Activated naive CD8-positive, alpha-beta T cell (primary cell): ENCODE results near the gene FOXP3.

Source experiments
- H3K27ac Mint-ChIP-seq: one replicate; pipeline ENCODE4 v1.8.0; 2021; ENCODE audit warnings: mixed read lengths
- H3K27me3 Mint-ChIP-seq: one replicate; pipeline ENCODE4 v1.8.0; 2021; ENCODE audit warnings: mixed read lengths
- H3K36me3 Mint-ChIP-seq: one replicate; pipeline ENCODE4 v1.8.0; 2021; ENCODE audit warnings: mixed read lengths
- H3K4me1 Mint-ChIP-seq: one replicate; pipeline ENCODE4 v1.8.0; 2021; ENCODE audit warnings: low read depth, mixed read lengths
- H3K4me3 Mint-ChIP-seq: one replicate; pipeline ENCODE4 v1.8.0; 2021; ENCODE audit warnings: mild to moderate bottlenecking, mixed read lengths
- H3K9me3 Mint-ChIP-seq: one replicate; pipeline ENCODE4 v1.8.0; 2021; ENCODE audit warnings: low read depth, mixed read lengths

FOXP3 gene

DNA sequence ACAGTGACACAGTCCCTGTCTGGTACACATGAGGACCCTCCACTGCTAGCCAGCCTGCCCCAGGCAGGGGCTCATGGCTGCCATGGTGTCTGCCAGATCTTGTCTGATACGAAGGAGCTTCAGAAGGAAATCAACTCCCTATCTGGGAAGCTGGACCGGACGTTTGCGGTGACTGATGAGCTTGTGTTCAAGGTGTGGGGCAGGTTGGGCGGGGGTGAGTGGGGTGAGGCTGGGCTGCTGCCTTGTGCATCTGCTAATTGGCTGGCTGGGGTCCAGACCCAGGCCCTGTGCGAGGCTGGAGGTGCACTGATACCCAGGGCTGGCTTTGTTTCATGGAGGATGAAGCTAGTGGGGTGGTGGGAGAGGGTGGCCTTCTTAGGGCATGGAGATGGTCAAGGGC lies 15.4 kb downstream of the FOXP3 start:
- Mint-ChIP-seq H3K4me1 (peaks cover 5% of the 10 kb centered on the region), H3K27me3 (no peaks in the 10 kb centered on the region), H3K4me3 (no peak overlapping the region), H3K36me3 (peaks cover under 1% of the 10 kb centered on the region), H3K27ac (no peak overlapping the region), H3K9me3 (no peaks in the 10 kb centered on the region)

DNA sequence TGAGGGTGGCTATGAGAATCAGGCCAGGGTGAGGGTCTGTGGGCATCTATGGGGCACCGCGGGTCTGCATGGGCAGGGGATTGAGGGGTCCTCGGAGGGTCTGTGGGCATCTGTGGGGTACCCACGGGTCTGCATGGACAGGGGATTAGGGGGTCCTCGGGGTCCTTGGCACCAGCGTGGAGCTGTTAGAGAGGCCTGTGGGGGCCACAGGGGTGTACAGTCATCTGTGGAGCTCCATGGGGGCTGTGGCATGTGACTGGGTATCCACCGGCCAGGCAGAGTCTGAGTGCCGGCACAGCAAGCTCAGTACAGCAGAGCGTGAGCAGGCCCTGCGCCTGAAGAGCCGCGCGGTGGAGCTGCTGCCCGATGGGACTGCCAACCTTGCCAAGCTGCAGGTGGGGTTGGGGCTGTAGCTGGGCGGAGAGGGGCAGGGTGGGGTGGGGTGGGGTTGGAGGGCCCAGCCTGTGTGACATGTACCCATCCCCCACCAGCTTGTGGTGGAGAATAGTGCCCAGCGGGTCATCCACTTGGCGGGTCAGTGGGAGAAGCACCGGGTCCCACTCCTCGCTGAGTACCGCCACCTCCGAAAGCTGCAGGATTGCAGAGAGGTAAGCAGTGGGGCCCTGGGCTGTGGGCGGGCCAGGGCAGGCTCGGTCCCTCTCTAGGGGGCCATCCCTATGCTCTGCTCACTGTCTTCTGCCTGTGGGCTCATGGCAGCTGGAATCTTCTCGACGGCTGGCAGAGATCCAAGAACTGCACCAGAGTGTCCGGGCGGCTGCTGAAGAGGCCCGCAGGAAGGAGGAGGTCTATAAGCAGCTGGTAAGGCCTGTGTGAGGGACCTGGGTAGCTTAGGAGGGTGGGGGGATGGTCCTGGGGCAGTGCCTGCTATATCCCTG lies 16.3 kb downstream of the FOXP3 start:
- Mint-ChIP-seq H3K4me3 (no peak overlapping the region), H3K36me3 (peaks cover 2% of the 10 kb centered on the region), H3K4me1 (peaks cover 5% of the 10 kb centered on the region), H3K9me3 (no peaks in the 10 kb centered on the region), H3K27ac (no peak overlapping the region), H3K27me3 (no peaks in the 10 kb centered on the region)

DNA sequence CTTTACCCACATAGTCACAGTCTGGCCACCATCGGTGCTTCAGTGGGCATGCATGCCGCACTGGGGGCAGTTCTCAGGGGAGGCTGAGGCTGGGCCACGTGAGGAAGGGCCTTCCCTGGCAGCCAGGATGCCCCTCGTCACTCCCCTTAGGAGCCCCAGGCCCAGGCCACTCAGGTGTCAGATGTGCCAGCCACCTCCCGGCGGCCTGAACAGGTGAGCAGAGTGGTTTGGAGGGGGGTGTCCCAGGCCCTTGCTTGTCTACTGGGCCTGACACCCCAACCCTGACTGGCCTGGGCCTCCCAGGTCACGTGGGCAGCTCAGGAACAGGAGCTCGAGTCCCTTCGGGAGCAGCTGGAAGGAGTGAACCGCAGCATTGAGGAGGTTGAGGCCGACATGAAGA lies 17.2 kb downstream of the FOXP3 start:
- Mint-ChIP-seq H3K4me3 (no peak overlapping the region), H3K36me3 (peaks cover 2% of the 10 kb centered on the region), H3K9me3 (no peaks in the 10 kb centered on the region), H3K27me3 (no peaks in the 10 kb centered on the region), H3K27ac (no peak overlapping the region), H3K4me1 (peaks cover 5% of the 10 kb centered on the region)

DNA sequence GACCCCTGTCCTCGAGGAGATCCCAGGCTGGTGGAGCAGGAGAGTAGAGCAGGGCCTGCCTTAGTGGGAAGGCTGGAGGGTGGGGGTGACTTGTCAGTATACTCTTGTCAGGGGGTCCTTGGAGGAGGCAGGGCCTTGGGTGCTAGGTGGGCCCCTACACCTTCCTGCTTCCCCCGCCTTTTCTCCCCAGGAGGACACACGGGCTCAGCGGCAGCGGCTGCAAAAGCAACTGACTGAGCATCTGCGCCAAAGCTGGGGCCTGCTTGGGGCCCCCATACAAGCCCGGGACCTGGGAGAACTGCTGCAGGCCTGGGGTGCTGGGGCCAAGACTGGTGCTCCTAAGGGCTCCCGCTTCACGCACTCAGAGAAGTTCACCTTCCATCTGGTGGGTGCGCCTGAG lies 18.0 kb downstream of the FOXP3 start:
- H3K4me1 Mint-ChIP-seq = peaks cover 5% of the 10 kb centered on the region
- H3K36me3 Mint-ChIP-seq = peaks cover 2% of the 10 kb centered on the region
- H3K9me3 Mint-ChIP-seq = no peaks in the 10 kb centered on the region
- H3K27ac Mint-ChIP-seq = no peak overlapping the region
- H3K4me3 Mint-ChIP-seq = no peak overlapping the region
- H3K27me3 Mint-ChIP-seq = no peaks in the 10 kb centered on the region

- Mint-ChIP-seq H3K36me3 (peaks cover 2% of the 10 kb centered on the region), H3K27ac (peak overlapping the region; percentile 10), H3K9me3 (no peaks in the 10 kb centered on the region), H3K4me1 (peaks cover 11% of the 10 kb centered on the region), H3K4me3 (no peak overlapping the region), H3K27me3 (no peaks in the 10 kb centered on the region)
These were observed 20.3 kb downstream of the FOXP3 start for GRCh38 chrX:49244207-49244606.

GRCh38 chrX:49243166-49243565 lies 21.3 kb downstream of the FOXP3 start:
- H3K9me3 Mint-ChIP-seq = no peaks in the 10 kb centered on the region
- H3K27me3 Mint-ChIP-seq = no peaks in the 10 kb centered on the region
- H3K4me3 Mint-ChIP-seq = no peak overlapping the region
- H3K27ac Mint-ChIP-seq = no peak overlapping the region
- H3K36me3 Mint-ChIP-seq = peaks cover 2% of the 10 kb centered on the region
- peaks cover 12% of the 10 kb centered on the region for H3K4me1 Mint-ChIP-seq

DNA sequence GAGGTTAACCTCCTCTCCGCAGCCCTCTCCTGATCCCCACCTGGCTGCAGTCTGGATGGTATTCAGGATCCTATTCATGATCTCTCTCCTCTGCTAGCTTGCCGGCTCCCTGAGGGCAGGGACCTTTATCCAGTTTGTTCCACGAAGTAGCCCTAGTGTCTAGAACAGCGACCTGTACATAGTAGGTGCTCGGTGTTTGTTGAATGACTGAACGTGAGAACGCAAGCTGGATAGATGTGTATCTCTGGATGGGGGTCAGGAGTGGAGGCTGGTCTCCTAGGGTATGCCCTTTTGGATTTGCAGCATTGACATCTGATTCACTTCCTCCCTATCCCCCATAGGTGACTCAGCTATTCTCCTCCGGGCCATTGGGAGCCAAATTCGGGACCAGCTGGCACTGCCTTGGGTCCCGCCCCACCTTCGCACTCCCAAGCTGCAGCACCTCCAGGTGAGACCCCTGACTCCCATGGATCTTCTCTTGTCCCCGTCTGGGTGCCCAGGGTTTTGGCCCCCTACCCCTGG lies 21.9 kb downstream of the FOXP3 start:
- Mint-ChIP-seq H3K4me3 (no peak overlapping the region), H3K36me3 (peaks cover 2% of the 10 kb centered on the region), H3K27ac (no peak overlapping the region), H3K9me3 (no peaks in the 10 kb centered on the region), H3K4me1 (peaks cover 12% of the 10 kb centered on the region), H3K27me3 (no peaks in the 10 kb centered on the region)

GRCh38 chrX:49238735-49239134 lies 25.8 kb downstream of the FOXP3 start:
- Mint-ChIP-seq H3K9me3 (no peaks in the 10 kb centered on the region), H3K4me1 (peaks cover 27% of the 10 kb centered on the region), H3K36me3 (peaks cover 3% of the 10 kb centered on the region), H3K27me3 (no peaks in the 10 kb centered on the region), H3K27ac (no peak overlapping the region), H3K4me3 (no peak overlapping the region)

DNA sequence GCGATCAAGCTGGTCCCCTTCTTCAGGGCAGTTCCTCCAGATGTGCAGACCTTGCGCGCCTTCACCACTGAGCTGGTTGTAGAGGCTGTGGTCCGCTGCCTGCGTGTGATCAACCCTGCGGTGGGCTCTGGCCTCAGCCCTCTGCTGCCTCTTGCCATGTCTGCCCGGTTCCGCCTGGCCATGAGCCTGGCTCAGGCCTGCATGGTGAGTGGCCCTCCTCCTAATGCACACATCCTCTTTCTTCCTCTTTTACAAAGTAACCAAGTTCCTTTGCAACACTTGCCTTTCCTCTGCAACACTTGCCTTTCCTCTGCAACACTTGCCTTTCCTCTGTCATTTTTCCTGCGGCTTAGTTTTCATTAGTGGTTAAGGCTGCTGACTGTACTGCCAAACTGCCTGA lies 27.4 kb downstream of the FOXP3 start:
- Mint-ChIP-seq H3K4me1 (peaks cover 29% of the 10 kb centered on the region), H3K4me3 (peak overlapping the region; percentile 95), H3K9me3 (no peaks in the 10 kb centered on the region), H3K27me3 (no peaks in the 10 kb centered on the region), H3K36me3 (peaks cover 3% of the 10 kb centered on the region), H3K27ac (peak overlapping the region; percentile 81)

DNA sequence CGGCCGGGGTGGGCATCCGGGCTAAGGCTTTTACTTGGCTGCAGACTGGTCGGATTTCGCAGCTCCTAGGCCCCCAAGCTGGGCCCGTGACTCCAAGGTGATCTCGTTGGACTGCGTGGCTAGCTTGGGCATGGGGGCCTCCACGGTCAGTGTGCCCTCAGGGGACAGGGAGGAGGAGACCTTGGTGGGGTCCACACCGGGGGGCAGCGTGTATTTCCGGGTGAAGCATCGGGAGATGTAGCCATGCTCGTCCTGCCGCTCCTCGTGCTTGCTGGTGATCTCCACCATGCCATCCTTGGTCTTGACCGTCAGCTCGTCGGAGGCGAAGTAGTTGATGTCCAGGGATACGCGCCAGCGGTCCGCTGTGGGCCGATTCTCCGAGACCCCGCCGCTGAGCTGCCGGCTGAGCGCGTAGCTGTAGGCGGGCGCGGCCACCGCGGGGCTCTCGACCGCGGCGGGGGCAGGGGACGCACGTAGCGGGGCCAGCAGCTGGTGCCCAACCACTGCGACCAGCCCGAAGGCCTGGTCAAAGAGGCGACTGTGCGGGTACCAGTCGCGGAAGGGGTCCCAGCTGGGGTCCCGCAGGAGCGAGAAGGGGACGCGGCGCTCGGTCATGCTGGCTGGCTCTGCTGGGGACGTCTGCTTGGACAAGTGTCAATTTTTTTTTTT lies 30.5 kb downstream of the FOXP3 start:
- Mint-ChIP-seq H3K4me3 (no peak overlapping the region), H3K27ac (no peak overlapping the region), H3K9me3 (no peaks in the 10 kb centered on the region), H3K36me3 (peaks cover 3% of the 10 kb centered on the region), H3K27me3 (no peaks in the 10 kb centered on the region), H3K4me1 (peaks cover 21% of the 10 kb centered on the region)

GRCh38 chrX:49233176-49233575 lies 31.3 kb downstream of the FOXP3 start, which contains the start of gene CACNA1F:
CACNA1F (minus strand) TSS chrX:49233340; CDS start chrX:49233309, 31 bp downstream.
- peaks cover 21% of the 10 kb centered on the region for H3K4me1 Mint-ChIP-seq
- H3K27ac Mint-ChIP-seq = no peak within 1 kb of the TSS
- H3K36me3 Mint-ChIP-seq = peaks cover 3% of the 10 kb centered on the region
- no peaks in the 10 kb centered on the region for H3K9me3 Mint-ChIP-seq
- no peak within 1 kb of the TSS for H3K4me3 Mint-ChIP-seq
- H3K27me3 Mint-ChIP-seq = no peaks in the 10 kb centered on the region

DNA sequence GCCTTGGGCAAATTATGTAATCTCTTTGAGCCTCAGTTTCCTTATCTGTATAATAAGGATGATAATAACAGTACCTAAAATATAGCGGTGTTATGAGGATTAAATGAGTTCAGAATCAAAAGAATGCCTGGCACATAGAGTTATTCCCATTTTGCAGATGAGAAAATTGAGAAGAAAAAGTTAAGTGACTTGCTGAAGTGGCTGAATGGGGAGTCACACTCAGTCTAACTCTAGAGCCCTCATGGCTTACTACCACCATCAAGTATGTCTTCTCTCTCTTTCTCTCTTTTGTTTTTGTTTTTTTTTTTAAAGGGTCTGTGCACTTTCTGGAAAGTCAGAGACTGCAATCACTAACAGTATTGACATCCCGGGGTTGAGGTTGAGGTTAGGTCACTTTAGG lies 32.0 kb downstream of the FOXP3 start:
- no peak overlapping the region for H3K27ac Mint-ChIP-seq
- no peaks in the 10 kb centered on the region for H3K27me3 Mint-ChIP-seq
- H3K4me3 Mint-ChIP-seq = no peak overlapping the region
- H3K9me3 Mint-ChIP-seq = no peaks in the 10 kb centered on the region
- peaks cover 3% of the 10 kb centered on the region for H3K36me3 Mint-ChIP-seq
- H3K4me1 Mint-ChIP-seq = peaks cover 21% of the 10 kb centered on the region

- Mint-ChIP-seq H3K36me3 (no peaks in the 10 kb centered on the region), H3K27me3 (no peaks in the 10 kb centered on the region), H3K4me1 (peaks cover 12% of the 10 kb centered on the region), H3K4me3 (peak overlapping the region; percentile 74), H3K27ac (peak overlapping the region; percentile 54), H3K9me3 (no peaks in the 10 kb centered on the region)
These were observed 33.0 kb downstream of the FOXP3 start for GRCh38 chrX:49231333-49232000.

GRCh38 chrX:49230500-49231232 lies 33.8 kb downstream of the FOXP3 start:
- Mint-ChIP-seq H3K4me3 (peak overlapping the region; percentile 74), H3K27ac (peak overlapping the region; percentile 76), H3K9me3 (no peaks in the 10 kb centered on the region), H3K36me3 (no peaks in the 10 kb centered on the region), H3K27me3 (no peaks in the 10 kb centered on the region), H3K4me1 (peaks cover 10% of the 10 kb centered on the region)
